Sigmoid colon (tissue), 7 donors: Measurements from ENCODE around the gene SLC9A5. TPM values are rescaled to one million over a fixed set of nuclear protein-coding genes. Genes with fewer than 3 reads are reported as not detected.

Experiments used
- DNase-seq: peaks from one replicate; pipeline ENCODE4 v3.0.0-alpha.2; 2019
- H3K27ac ChIP-seq, 4 donors: fragments of 200-600 bp; sonication (generic); one replicate each; pipeline ENCODE4 v1.5.1; 2016 to 2019; ENCODE audit warnings: mild to moderate bottlenecking in 1 of 4
- H3K27me3 ChIP-seq, 3 donors: fragments of 200-600 bp; sonication (generic); one replicate each; pipeline ENCODE4 v1.5.1; 2019; ENCODE audit warnings: mild to moderate bottlenecking in 1 of 3
- H3K36me3 ChIP-seq, 4 donors: fragments of 200-600 bp; sonication (generic); one replicate each; pipeline ENCODE4 v1.5.1; 2016 to 2019
- H3K4me1 ChIP-seq, 4 donors: fragments of 200-600 bp; sonication (generic); one replicate each; pipeline ENCODE4 v1.5.1; 2017 to 2019
- H3K4me3 ChIP-seq, 4 donors: fragments of 200-600 bp; sonication (generic); one replicate each; pipeline ENCODE4 v1.5.1; 2017 to 2019; ENCODE audit warnings: mild to moderate bottlenecking in 2 of 4, moderate library complexity in 1 of 4
- H3K9me3 ChIP-seq, 4 donors: fragments of 200-600 bp in 3 of 4; sonication (generic) in 3 of 4; one replicate each; pipeline versions ENCODE4 v1.5.1 to v1.6.1; 2013 to 2019
- CTCF ChIP-seq, 4 experiments: fragments of 450-650 bp in 3 of 4; fragments of 200-600 bp in 1 of 4; IDR thresholded peaks; one replicate each; pipeline ENCODE4 v1.5.1; 2016 to 2019; ENCODE audit warnings: antibody characterized with exemption in 4 of 4, mild to moderate bottlenecking in 3 of 4, moderate library complexity in 2 of 4
- EP300 ChIP-seq, 4 donors: sonication (generic); formaldehyde crosslinking; IDR thresholded peaks; one replicate each; pipeline ENCODE4 v1.6.1; 2017; ENCODE audit warnings: antibody characterized with exemption in 4 of 4
- POLR2A ChIP-seq, 2 donors: fragments of 450-650 bp; IDR thresholded peaks; one replicate each; pipeline ENCODE4 v1.6.1; 2016; ENCODE audit warnings: antibody characterized with exemption in 2 of 2, mild to moderate bottlenecking in 2 of 2, moderate library complexity in 2 of 2
- POLR2AphosphoS5 ChIP-seq, 4 donors: sonication (generic); formaldehyde crosslinking; IDR thresholded peaks; one replicate each; pipeline ENCODE4 v1.6.1; 2017; ENCODE audit warnings: antibody characterized with exemption in 4 of 4
- WGBS, 2 donors: extraction: QIAGEN DNeasy Blood & Tissue Kit; methylation state at CpG; one replicate each; pipeline ENCODE4 v1.1.7; 2013; 5-methylcytosine and 5-hydroxymethylcytosine counted together
- intact Hi-C: fragments of 100-400 bp; cut with DNase I; formaldehyde crosslinking; loops from one replicate; pipeline ENCODE4 v1.15.1; 2023
- polyA plus RNA-seq, 3 donors: library from polyadenylated mRNA; stranded (reverse); fragments of 200-250 nt; gene quantifications; one replicate each; pipeline ENCODE4 v1.2.3, GENCODE V29; 2013
- total RNA-seq, 4 donors: library from RNA; depleted of rRNA; stranded (reverse); fragments of >200 nt; gene quantifications; one replicate each; pipeline ENCODE4 v1.1.0, GENCODE V29; 2016
- donor health status: healthy with polysubstance abuse.
- donor health status: Bipolar disorder and iron deficiency.
- donor health status: healthy.

Gene SLC9A5
- total and polyA plus RNA-seq, 7 donors, result 0.46 to 6.1 (median 0.99) TPM; not detected in 2

- peaks cover 12 to 34% (median 30%) of the 10 kb centered on the region in 4 donors for H3K36me3 ChIP-seq
- H3K4me1 ChIP-seq, result peaks cover 0 to 26% (median 21%) of the 10 kb centered on the region in 4 donors
- 15 to 38% methylated on average over 12 of the region's 12 CpGs for WGBS, 2 donors
- H3K27me3 ChIP-seq, result no peaks in the 10 kb centered on the region
- DNase-seq, result no peak
- TF ChIP-seq POLR2AphosphoS5 (IDR thresholded peaks at IDR 0.05) (no peak), EP300 (IDR thresholded peaks at IDR 0.05) (no peak), POLR2A (IDR thresholded peaks at IDR 0.05) (no peak), CTCF (IDR thresholded peaks at IDR 0.05) (no peak)
- H3K27ac ChIP-seq, result peak overlapping the region; percentile 81 to 85 (median 83)
- H3K4me3 ChIP-seq, result peak overlapping the region; percentile 86 to 99 (median 90)
- intact Hi-C loops, result loop anchor here (2.0 to 5.0 kb wide), 2 partner anchors 34 to 621 kb away; partner anchors contain the start of genes CENPT, E2F4 and NUTF2
- no peaks in the 10 kb centered on the region for H3K9me3 ChIP-seq
These were observed 22.4 kb upstream of the SLC9A5 start for GRCh38 chr16:67226295-67226803.

DNA sequence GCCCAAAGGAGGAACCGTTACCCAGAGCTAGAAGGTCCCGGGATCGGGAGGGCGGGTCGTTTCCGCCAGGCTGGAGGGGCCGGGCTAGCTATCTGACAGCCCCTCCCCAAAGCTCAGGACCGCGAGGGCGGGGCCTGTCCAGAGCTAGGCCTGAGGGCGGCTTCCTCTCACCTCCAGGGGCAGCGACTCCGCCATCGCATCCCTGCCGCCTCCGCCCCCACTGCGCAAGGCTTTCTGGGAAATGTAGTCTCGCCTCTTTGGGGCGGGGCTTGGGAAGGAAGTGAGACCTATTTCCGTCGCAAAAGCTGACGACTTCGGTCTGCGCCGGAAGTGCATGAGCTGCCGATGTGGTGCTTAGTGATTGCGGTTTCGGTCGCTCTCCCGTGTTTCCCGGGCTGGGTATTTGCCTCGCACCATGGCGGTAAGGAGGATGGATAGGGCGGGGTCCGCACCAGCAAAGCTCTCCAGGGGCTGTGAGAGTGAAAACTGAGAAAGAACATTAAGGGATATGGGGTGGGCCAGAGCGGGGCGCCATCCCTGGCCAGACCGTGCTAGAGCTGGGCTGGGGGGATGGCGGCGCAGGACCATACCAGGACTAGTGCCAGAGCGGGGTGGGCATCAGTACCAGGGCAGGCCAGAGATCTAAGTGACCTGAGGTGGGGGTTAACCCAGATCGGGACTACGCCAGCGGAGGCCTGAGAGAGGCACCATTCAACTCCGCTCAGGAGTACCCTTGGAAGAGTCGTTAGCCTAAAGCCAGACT lies 21.8 kb upstream of the SLC9A5 start, which contains the start of gene TMEM208:
Gene TMEM208, plus strand, starts transcription at position 327 of the 763 bp plus-strand sequence. Its CDS starts 89 bp downstream, at position 416.
- 1% methylated on average over 46 of the region's 46 CpGs for WGBS, 2 donors
- peak; percentile 99 for DNase-seq
- TF ChIP-seq POLR2A (IDR thresholded peaks at IDR 0.05) (peak; percentile 73 to 83), CTCF (IDR thresholded peaks at IDR 0.05) (peak in 1 of 4 experiments; percentile 7), POLR2AphosphoS5 (IDR thresholded peaks at IDR 0.05) (peak; percentile 96 to 98 (median 97)), EP300 (IDR thresholded peaks at IDR 0.05) (peak in 1 of 4 donors; percentile 46)

GRCh38 chr16:67227567-67227921 lies 21.2 kb upstream of the SLC9A5 start:
- Histone ChIP-seq H3K4me3 (peak overlapping the region; percentile 86 to 99 (median 90)), H3K4me1 (peaks cover 0 to 26% (median 21%) of the 10 kb centered on the region in 4 donors), H3K36me3 (peaks cover 12 to 42% (median 37%) of the 10 kb centered on the region in 4 donors), H3K9me3 (no peaks in the 10 kb centered on the region), H3K27me3 (no peaks in the 10 kb centered on the region), H3K27ac (peak overlapping the region; percentile 81 to 85 (median 83))
- DNase-seq, result no peak
- intact Hi-C loops, result loop anchor here (1.0 to 5.0 kb wide), 3 partner anchors 20 to 620 kb away; partner anchors contain the start of genes CENPT, E2F4, FHOD1 and NUTF2
- TF ChIP-seq EP300 (IDR thresholded peaks at IDR 0.05) (no peak), POLR2A (IDR thresholded peaks at IDR 0.05) (no peak), CTCF (IDR thresholded peaks at IDR 0.05) (no peak)
- 9 to 16% methylated on average over 12 of the region's 12 CpGs for whole genome bisulfite sequencing, 2 donors

More for the DNA sequence above, 21.8 kb upstream of the SLC9A5 start, which contains the start of gene TMEM208:
- intact Hi-C loops, result loop anchor here (1.0 to 5.0 kb wide), 3 partner anchors 20 to 620 kb away; partner anchors contain the start of genes CENPT, E2F4, FHOD1 and NUTF2
- Histone ChIP-seq H3K36me3 (peaks cover 12 to 41% (median 36%) of the 10 kb centered on the region in 4 donors), H3K27me3 (no peaks in the 10 kb centered on the region), H3K4me1 (peaks cover 0 to 26% (median 21%) of the 10 kb centered on the region in 4 donors), H3K27ac (peak within 1 kb of the TSS; percentile 81 to 85 (median 83)), H3K9me3 (no peaks in the 10 kb centered on the region), H3K4me3 (peak within 1 kb of the TSS; percentile 86 to 99 (median 90))

DNA sequence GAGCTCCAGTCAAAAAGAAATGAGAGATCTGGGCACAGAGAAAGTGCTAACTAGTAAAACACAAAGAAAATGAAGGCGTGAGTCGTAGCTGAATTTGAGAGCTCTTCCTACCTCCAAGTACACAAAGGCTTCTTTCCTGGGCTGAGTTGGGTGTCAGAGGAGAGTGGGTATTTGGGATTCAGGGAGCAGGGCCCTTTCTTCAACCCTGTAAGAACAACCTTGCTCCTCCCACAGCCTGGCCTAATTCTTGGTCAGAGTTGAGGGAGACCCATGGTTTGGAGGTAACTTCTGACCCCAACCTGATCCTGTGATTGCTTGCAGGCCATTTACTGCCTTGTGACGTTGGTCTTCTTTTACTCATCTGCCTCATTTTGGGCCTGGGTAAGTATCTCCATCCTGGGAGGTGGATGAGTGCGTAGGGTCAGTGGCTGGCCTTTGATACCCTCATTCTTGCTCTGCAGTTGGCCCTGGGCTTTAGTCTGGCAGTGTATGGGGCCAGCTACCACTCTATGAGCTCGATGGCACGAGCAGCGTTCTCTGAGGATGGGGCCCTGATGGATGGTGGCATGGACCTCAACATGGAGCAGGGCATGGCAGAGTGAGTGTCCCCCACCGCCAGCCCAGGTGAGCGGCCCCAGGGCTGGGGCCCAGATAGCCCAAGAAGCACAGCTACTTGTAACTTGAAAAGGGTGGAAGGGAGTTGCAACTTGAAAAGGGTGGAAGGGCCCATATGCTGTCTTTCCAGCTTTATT lies 20.6 kb upstream of the SLC9A5 start:
- no peak for TF ChIP-seq CTCF (IDR thresholded peaks at IDR 0.05)
- TF ChIP-seq EP300 (IDR thresholded peaks at IDR 0.05), result no peak
- Histone ChIP-seq H3K27me3 (no peaks in the 10 kb centered on the region), H3K27ac (no peak overlapping the region), H3K4me1 (peaks cover 0 to 26% (median 21%) of the 10 kb centered on the region in 4 donors), H3K9me3 (no peaks in the 10 kb centered on the region), H3K4me3 (peak overlapping the region in 3 of 4 donors; percentile 87 to 99 (median 92)), H3K36me3 (peaks cover 12 to 45% (median 37%) of the 10 kb centered on the region in 4 donors)
- 84 to 91% methylated on average over 9 of the region's 9 CpGs for WGBS, 2 donors
- DNase-seq, result no peak
- intact Hi-C loops, result loop anchor here (5.0 kb wide), 1 partner anchor 619 kb away; the partner anchor contains the start of genes CENPT and NUTF2
